ENCODE measurements around the gene ARHGEF19. TPM values are rescaled to one million over a fixed set of nuclear protein-coding genes. Genes with fewer than 3 reads are reported as not detected.

The ARHGEF19 gene
- total and polyA plus RNA-seq, 8 donors, result 3.5 to 20.1 (median 9.5) TPM

DNA sequence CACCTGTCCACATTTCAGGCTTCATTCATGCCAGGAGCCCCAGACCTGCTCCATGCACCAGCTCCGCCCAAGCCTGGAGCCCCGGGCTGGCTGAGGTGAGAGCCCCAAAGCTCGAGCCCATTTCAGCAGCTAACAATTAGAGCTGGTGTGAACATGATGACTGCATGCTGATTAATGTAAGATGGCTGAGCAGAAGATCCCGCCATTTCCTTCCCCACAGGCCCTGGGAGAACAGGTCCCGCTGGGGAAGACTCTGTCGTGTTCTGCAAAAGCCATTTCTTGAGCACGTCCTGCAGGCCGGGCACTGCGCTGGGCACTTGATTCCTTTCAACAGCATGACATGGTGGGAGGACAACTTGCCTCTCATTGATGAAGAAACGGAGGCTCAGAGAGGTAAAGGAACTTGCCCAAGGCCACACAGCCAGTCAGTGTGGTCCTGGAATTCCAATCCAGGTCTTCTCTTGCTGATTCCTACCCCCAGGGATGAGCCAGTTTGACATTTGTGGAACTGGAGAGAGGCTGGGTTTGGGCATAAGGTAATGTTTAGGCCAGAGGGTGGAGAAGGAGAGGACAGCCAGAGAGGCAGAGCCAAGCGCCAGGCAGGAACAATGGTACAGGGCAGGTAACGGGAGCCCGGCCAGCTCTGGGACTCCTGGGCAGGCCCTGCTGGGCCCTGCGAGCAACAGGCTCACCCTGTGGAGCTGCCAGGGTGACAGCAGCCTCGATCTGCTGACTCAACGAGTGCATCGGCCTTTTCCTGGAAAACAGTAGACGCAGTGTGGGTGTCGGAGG is 28.5 kb downstream of the ARHGEF19 start:
- 63 to 74% (median 70%) methylated on average over 13 to 19 of the region's 19 CpGs for WGBS, 5 donors
- H3K36me3 ChIP-seq, result no peaks in the 10 kb centered on the region
- TF ChIP-seq, protein P1, sequence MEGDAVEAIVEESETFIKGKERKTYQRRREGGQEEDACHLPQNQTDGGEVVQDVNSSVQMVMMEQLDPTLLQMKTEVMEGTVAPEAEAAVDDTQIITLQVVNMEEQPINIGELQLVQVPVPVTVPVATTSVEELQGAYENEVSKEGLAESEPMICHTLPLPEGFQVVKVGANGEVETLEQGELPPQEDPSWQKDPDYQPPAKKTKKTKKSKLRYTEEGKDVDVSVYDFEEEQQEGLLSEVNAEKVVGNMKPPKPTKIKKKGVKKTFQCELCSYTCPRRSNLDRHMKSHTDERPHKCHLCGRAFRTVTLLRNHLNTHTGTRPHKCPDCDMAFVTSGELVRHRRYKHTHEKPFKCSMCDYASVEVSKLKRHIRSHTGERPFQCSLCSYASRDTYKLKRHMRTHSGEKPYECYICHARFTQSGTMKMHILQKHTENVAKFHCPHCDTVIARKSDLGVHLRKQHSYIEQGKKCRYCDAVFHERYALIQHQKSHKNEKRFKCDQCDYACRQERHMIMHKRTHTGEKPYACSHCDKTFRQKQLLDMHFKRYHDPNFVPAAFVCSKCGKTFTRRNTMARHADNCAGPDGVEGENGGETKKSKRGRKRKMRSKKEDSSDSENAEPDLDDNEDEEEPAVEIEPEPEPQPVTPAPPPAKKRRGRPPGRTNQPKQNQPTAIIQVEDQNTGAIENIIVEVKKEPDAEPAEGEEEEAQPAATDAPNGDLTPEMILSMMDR (IDR thresholded peaks at IDR 0.05), result no peak
- no peak for TF ChIP-seq POLR2AphosphoS5 (IDR thresholded peaks at IDR 0.05)
- no peak for TF ChIP-seq POLR2A (IDR thresholded peaks at IDR 0.05)
- TF ChIP-seq EP300 (IDR thresholded peaks at IDR 0.05), result no peak
- H3K27me3 ChIP-seq, result peaks cover 0 to 8% (median 0%) of the 10 kb centered on the region in 3 donors
- intact Hi-C loops (cut with DNase I; ENCODE audit: low total_unique reads), result no loop called here
- no peaks in the 10 kb centered on the region for H3K9me3 ChIP-seq
- peak overlapping the region; percentile 10 to 94 (median 89) for H3K27ac ChIP-seq
- peak in 1 of 2 donors; percentile 64 for DNase-seq
- no peak overlapping the region for H3K4me3 ChIP-seq
- peaks cover 25 to 65% (median 57%) of the 10 kb centered on the region in 4 donors for H3K4me1 ChIP-seq

DNA sequence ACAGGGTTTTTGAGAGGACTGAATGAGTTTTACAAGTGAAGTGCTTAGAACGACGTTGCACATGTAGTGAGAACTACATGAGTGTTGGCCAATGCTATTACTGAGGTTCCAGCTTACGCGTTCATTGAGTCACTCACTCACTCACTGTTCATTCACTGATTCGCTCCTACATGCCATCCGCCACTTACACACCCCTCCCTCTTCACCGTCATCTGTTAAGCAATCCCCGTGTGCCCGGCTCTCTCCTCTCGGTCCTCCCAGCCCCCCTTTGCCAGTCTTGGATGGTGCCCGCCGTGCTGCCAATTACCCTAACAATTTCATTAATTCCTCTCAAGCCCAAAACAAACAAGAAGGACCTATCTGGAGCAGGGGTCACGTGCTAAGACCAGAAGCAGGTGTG is 29.3 kb downstream of the ARHGEF19 start:
- Histone ChIP-seq H3K4me1 (peaks cover 33 to 73% (median 63%) of the 10 kb centered on the region in 4 donors), H3K27me3 (no peaks in the 10 kb centered on the region), H3K36me3 (no peaks in the 10 kb centered on the region), H3K4me3 (no peak overlapping the region), H3K27ac (peak overlapping the region in 4 of 5 donors; percentile 88 to 94 (median 91)), H3K9me3 (no peaks in the 10 kb centered on the region)
- 69 to 86% (median 75%) methylated on average over 13 of the region's 13 CpGs for WGBS, 5 donors
- intact Hi-C loops (cut with DNase I; ENCODE audit: low total_unique reads), result no loop called here
- no peak for TF ChIP-seq EP300 (IDR thresholded peaks at IDR 0.05)
- peak in 2 of 3 donors; percentile 38 to 44 for TF ChIP-seq POLR2AphosphoS5 (IDR thresholded peaks at IDR 0.05)
- DNase-seq, result no peak

DNA sequence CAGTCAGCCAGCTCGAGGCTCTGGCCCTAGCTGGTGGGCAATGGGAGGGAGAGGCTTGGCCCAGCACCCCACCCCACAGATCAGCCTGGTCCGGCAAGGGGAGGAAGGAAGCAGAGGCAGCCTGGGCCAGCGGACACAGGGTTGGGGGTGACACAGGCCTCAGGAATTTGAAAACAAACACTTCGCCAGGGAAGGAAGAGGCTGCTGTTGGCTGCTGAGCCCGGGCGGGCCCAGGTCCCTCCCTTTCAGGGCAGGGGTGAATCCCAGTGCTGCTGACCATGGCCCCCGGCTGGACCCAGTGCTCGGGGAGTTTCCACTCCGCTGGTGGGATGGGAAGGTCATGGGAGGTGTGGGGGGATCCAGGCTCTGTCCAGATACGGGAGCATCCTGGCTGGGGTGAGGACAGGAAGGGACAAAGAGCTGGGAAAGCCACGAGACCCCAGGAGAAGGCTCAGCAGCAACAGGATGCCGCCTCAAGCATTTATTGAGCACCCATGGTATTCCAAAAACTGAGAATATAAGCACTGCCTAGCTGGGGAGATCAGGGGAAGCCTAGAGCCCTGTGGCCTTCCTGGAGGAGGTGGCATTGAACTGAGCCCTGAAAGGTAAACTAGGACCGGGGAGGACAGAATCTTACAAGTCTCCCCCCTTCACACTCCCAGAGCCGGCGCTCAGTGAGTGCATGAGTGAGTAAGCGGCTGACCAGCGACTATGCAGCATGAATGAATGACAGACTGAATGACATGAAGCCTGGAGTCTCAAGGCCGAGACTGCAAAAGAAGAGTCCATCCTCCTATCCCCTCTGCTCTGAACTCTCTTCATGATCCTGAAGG is 30.3 kb downstream of the ARHGEF19 start:
- Histone ChIP-seq H3K27me3 (no peaks in the 10 kb centered on the region), H3K27ac (peak overlapping the region; percentile 69 to 94 (median 89)), H3K36me3 (no peaks in the 10 kb centered on the region), H3K4me3 (no peak overlapping the region), H3K4me1 (peaks cover 42 to 76% (median 69%) of the 10 kb centered on the region in 4 donors), H3K9me3 (no peaks in the 10 kb centered on the region)
- TF ChIP-seq, protein P1 (IDR thresholded peaks at IDR 0.05), result no peak
- TF ChIP-seq POLR2AphosphoS5 (IDR thresholded peaks at IDR 0.05), result peak; percentile 42 to 88 (median 70)
- peak; percentile 86 to 94 for DNase-seq
- intact Hi-C loops (cut with DNase I; ENCODE audit: low total_unique reads), result no loop called here
- 43 to 49% (median 46%) methylated on average over 17 to 18 of the region's 18 CpGs for WGBS, 5 donors

DNA sequence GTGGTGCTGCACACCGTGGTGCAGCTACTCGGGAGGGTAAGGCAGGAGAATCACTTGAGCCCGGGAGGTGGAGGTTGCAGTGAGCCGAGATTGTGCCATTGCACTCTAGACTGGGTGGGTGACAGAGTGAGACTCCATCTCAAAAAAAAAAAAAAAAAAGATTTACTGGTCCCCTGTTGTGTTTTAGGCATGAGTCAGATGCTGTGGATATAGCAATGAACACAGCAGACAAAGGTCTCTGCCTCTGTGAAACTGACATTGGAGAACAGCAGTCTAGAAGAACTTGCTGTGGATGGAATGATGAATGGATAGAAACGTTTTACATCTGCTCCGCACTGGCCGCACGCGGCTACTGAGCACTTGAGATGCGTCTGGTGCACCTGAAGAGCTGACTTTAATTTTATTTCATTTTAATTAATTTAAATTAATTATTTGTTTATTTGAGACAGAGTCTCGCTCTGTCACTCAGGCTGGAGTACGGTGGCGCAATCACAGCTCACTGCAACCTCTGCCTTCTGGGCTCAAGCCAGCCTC is 32.1 kb downstream of the ARHGEF19 start:
- Histone ChIP-seq H3K9me3 (no peaks in the 10 kb centered on the region), H3K4me1 (peaks cover 59 to 93% (median 84%) of the 10 kb centered on the region in 4 donors), H3K4me3 (no peak overlapping the region), H3K36me3 (no peaks in the 10 kb centered on the region), H3K27ac (peak overlapping the region in 4 of 5 donors; percentile 88 to 94 (median 91)), H3K27me3 (no peaks in the 10 kb centered on the region)
- no peak for TF ChIP-seq EP300 (IDR thresholded peaks at IDR 0.05)
- no peak for TF ChIP-seq POLR2A (IDR thresholded peaks at IDR 0.05)
- no peak for TF ChIP-seq POLR2AphosphoS5 (IDR thresholded peaks at IDR 0.05)
- TF ChIP-seq, protein P1 (IDR thresholded peaks at IDR 0.05), result no peak
- DNase-seq, result no peak
- intact Hi-C loops (cut with DNase I; ENCODE audit: low total_unique reads), result no loop called here
- WGBS, 5 donors, result 83 to 91% (median 90%) methylated on average over 13 of the region's 13 CpGs

Measured in stomach (tissue), 9 donors.